ENCODE results near the gene TRAM2.

The TRAM2 gene

GRCh38 chr6:52543729-52544601 is 32.9 kb downstream of the TRAM2 start:
- 97% methylated on average over 10 of the region's 10 CpGs for WGBS (ENCODE audit: insufficient coverage)
- H3K36me3 ChIP-seq (ENCODE audit: control insufficient read depth in 4 of 4, insufficient read depth in 4 of 4, low read length in 3 of 4): peaks cover 0 to 2% (median 0%) of the 10 kb centered on the region in 4 experiments
- peaks cover 0 to 2% (median 0%) of the 10 kb centered on the region in 4 experiments for H3K4me1 ChIP-seq (ENCODE audit: control extremely low read depth in 1 of 4, control insufficient read depth in 4 of 4, insufficient read depth in 4 of 4, low read length in 3 of 4)
- no peaks in the 10 kb centered on the region for H3K9me3 ChIP-seq (ENCODE audit: control extremely low read depth in 1 of 5, control insufficient read depth in 4 of 5, insufficient read depth in 2 of 5, low read depth in 1 of 5, low read length in 4 of 5)
- POLR2A ChIA-PET: no interaction called here
- no peak overlapping the region for H3K27ac ChIP-seq (ENCODE audit: insufficient read depth in 1 of 2, low read depth in 1 of 2, low read length in 2 of 2, poor library complexity in 1 of 2, severe bottlenecking in 2 of 2)
- DNase-seq: no peak
- H3K27me3 ChIP-seq (replicated peaks in 2 of 5; ENCODE audit: control insufficient read depth in 4 of 5, insufficient read depth in 5 of 5, low read length in 4 of 5): no peaks in the 10 kb centered on the region
- H3K4me3 ChIP-seq (ENCODE audit: control insufficient read depth in 1 of 7, extremely low read depth in 1 of 7, insufficient read depth in 4 of 7, low read depth in 2 of 7, low read length in 6 of 7): no peak overlapping the region
- CTCF ChIA-PET: interaction anchor here (1.2 kb wide), 1 partner anchor 54 kb away, joined by 3 read pairs; no protein-coding TSS in a partner anchor

- H3K4me1 ChIP-seq (ENCODE audit: control extremely low read depth in 1 of 4, control insufficient read depth in 4 of 4, insufficient read depth in 4 of 4, low read length in 3 of 4): peaks cover 0 to 8% (median 3%) of the 10 kb centered on the region in 4 experiments
- no peaks in the 10 kb centered on the region for H3K27me3 ChIP-seq (replicated peaks in 2 of 5; ENCODE audit: control insufficient read depth in 4 of 5, insufficient read depth in 5 of 5, low read length in 4 of 5)
- no peak overlapping the region for H3K27ac ChIP-seq (ENCODE audit: insufficient read depth in 1 of 2, low read depth in 1 of 2, low read length in 2 of 2, poor library complexity in 1 of 2, severe bottlenecking in 2 of 2)
- ChIA-PET POLR2A (no interaction called here), CTCF (no interaction called here)
- no peaks in the 10 kb centered on the region for H3K9me3 ChIP-seq (ENCODE audit: control extremely low read depth in 1 of 5, control insufficient read depth in 4 of 5, insufficient read depth in 2 of 5, low read depth in 1 of 5, low read length in 4 of 5)
- H3K36me3 ChIP-seq (ENCODE audit: control insufficient read depth in 4 of 4, insufficient read depth in 4 of 4, low read length in 3 of 4): peaks cover 0 to 2% (median 0%) of the 10 kb centered on the region in 4 experiments
- no peak for DNase-seq
- H3K4me3 ChIP-seq (ENCODE audit: control insufficient read depth in 1 of 7, extremely low read depth in 1 of 7, insufficient read depth in 4 of 7, low read depth in 2 of 7, low read length in 6 of 7): no peak overlapping the region
- 100% methylated on average over 1 of the region's 1 CpG for WGBS (ENCODE audit: insufficient coverage)
Observed at GRCh38 chr6:52543262-52543661, 33.6 kb downstream of the TRAM2 start.

GRCh38 chr6:52541135-52541534 is 35.7 kb downstream of the TRAM2 start:
- peaks cover 6 to 25% (median 22%) of the 10 kb centered on the region in 4 experiments for H3K4me1 ChIP-seq (ENCODE audit: control extremely low read depth in 1 of 4, control insufficient read depth in 4 of 4, insufficient read depth in 4 of 4, low read length in 3 of 4)
- WGBS (ENCODE audit: insufficient coverage): 97% methylated on average over 4 of the region's 6 CpGs
- no peaks in the 10 kb centered on the region for H3K27me3 ChIP-seq (replicated peaks in 2 of 5; ENCODE audit: control insufficient read depth in 4 of 5, insufficient read depth in 5 of 5, low read length in 4 of 5)
- DNase-seq: no peak
- H3K36me3 ChIP-seq (ENCODE audit: control insufficient read depth in 4 of 4, insufficient read depth in 4 of 4, low read length in 3 of 4): peaks cover 0 to 2% (median 0%) of the 10 kb centered on the region in 4 experiments
- H3K27ac ChIP-seq (ENCODE audit: insufficient read depth in 1 of 2, low read depth in 1 of 2, low read length in 2 of 2, poor library complexity in 1 of 2, severe bottlenecking in 2 of 2): no peak overlapping the region
- ChIA-PET POLR2A (no interaction called here), CTCF (interaction anchor here (0.9 kb wide), 1 partner anchor 13 kb away, joined by 3 read pairs; no protein-coding TSS in a partner anchor)
- no peak overlapping the region for H3K4me3 ChIP-seq (ENCODE audit: control insufficient read depth in 1 of 7, extremely low read depth in 1 of 7, insufficient read depth in 4 of 7, low read depth in 2 of 7, low read length in 6 of 7)
- no peaks in the 10 kb centered on the region for H3K9me3 ChIP-seq (ENCODE audit: control extremely low read depth in 1 of 5, control insufficient read depth in 4 of 5, insufficient read depth in 2 of 5, low read depth in 1 of 5, low read length in 4 of 5)

DNA sequence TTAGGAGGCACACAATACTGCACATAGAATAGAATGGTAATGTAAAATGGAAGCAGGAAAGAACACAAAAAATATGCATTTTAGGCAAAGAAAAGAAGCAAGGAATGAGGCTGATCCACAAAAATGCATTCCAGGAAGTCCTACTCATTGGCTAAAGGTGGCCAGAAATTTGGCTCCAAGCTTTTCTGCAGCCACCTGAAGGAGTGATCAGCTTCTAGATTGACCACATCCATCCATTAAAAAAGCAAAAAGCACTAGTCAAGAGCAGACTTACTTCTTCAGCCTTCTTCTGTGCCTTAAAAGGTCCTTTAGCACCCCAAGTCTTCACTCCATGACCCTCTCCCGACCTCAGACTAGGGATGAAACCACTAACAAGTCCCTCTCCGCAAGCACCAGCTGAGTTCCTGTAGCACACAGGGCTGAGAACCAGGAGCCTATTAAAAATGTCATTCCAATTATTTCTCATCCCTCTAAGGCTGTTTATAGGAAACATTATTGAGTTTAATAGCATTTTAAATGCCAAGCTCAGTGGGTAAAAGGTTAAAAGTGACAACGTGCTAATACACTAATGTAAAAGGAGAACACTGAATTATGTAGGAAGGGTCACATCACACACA is 36.5 kb downstream of the TRAM2 start:
- Histone ChIP-seq H3K36me3 (ENCODE audit: control insufficient read depth in 4 of 4, insufficient read depth in 4 of 4, low read length in 3 of 4) (peaks cover 0 to 2% (median 0%) of the 10 kb centered on the region in 4 experiments), H3K4me3 (ENCODE audit: control insufficient read depth in 1 of 7, extremely low read depth in 1 of 7, insufficient read depth in 4 of 7, low read depth in 2 of 7, low read length in 6 of 7) (no peak overlapping the region), H3K27me3 (replicated peaks in 2 of 5; ENCODE audit: control insufficient read depth in 4 of 5, insufficient read depth in 5 of 5, low read length in 4 of 5) (no peaks in the 10 kb centered on the region), H3K4me1 (ENCODE audit: control extremely low read depth in 1 of 4, control insufficient read depth in 4 of 4, insufficient read depth in 4 of 4, low read length in 3 of 4) (peaks cover 8 to 25% (median 22%) of the 10 kb centered on the region in 4 experiments), H3K27ac (ENCODE audit: insufficient read depth in 1 of 2, low read depth in 1 of 2, low read length in 2 of 2, poor library complexity in 1 of 2, severe bottlenecking in 2 of 2) (no peak overlapping the region), H3K9me3 (ENCODE audit: control extremely low read depth in 1 of 5, control insufficient read depth in 4 of 5, insufficient read depth in 2 of 5, low read depth in 1 of 5, low read length in 4 of 5) (no peaks in the 10 kb centered on the region)
- ChIA-PET CTCF (interaction anchor here (0.9 to 1.4 kb wide), 2 partner anchors 13 to 36 kb away, joined by 3 read pairs; no protein-coding TSS in a partner anchor), POLR2A (no interaction called here)
- no peak for DNase-seq
- no CpG with 5 or more reads among the region's 3 CpGs for WGBS (ENCODE audit: insufficient coverage)

DNA sequence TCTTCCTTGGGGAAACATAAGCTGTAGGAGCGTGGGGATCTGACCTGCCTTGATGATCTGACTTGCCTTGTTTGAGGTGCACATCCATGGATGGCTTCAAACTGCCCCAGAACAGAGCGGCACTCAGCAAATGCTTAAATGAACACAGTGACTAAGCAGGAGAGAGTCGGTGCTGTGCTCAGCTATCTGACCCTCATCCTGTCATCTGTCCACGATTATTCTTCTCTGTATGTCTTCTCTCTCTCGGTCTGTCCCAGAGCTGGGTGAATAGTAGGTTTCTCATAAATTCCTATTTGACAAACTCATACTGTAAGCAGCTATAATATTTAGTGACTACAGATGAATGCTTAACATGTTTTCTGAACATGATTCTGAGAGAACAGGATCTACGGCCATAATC is 37.3 kb downstream of the TRAM2 start:
- H3K36me3 ChIP-seq (ENCODE audit: control insufficient read depth in 4 of 4, insufficient read depth in 4 of 4, low read length in 3 of 4): peaks cover 0 to 7% (median 3%) of the 10 kb centered on the region in 4 experiments
- ChIA-PET CTCF (interaction anchor here (1.4 kb wide), 1 partner anchor 36 kb away, joined by 3 read pairs; no protein-coding TSS in a partner anchor), POLR2A (no interaction called here)
- no peak overlapping the region for H3K4me3 ChIP-seq (ENCODE audit: control insufficient read depth in 1 of 7, extremely low read depth in 1 of 7, insufficient read depth in 4 of 7, low read depth in 2 of 7, low read length in 6 of 7)
- peaks cover 8 to 28% (median 22%) of the 10 kb centered on the region in 4 experiments for H3K4me1 ChIP-seq (ENCODE audit: control extremely low read depth in 1 of 4, control insufficient read depth in 4 of 4, insufficient read depth in 4 of 4, low read length in 3 of 4)
- no peaks in the 10 kb centered on the region for H3K9me3 ChIP-seq (ENCODE audit: control extremely low read depth in 1 of 5, control insufficient read depth in 4 of 5, insufficient read depth in 2 of 5, low read depth in 1 of 5, low read length in 4 of 5)
- H3K27ac ChIP-seq (ENCODE audit: insufficient read depth in 1 of 2, low read depth in 1 of 2, low read length in 2 of 2, poor library complexity in 1 of 2, severe bottlenecking in 2 of 2): no peak overlapping the region
- WGBS (ENCODE audit: insufficient coverage): 63% methylated on average over 4 of the region's 6 CpGs
- no peaks in the 10 kb centered on the region for H3K27me3 ChIP-seq (replicated peaks in 2 of 5; ENCODE audit: control insufficient read depth in 4 of 5, insufficient read depth in 5 of 5, low read length in 4 of 5)
- no peak for DNase-seq

DNA sequence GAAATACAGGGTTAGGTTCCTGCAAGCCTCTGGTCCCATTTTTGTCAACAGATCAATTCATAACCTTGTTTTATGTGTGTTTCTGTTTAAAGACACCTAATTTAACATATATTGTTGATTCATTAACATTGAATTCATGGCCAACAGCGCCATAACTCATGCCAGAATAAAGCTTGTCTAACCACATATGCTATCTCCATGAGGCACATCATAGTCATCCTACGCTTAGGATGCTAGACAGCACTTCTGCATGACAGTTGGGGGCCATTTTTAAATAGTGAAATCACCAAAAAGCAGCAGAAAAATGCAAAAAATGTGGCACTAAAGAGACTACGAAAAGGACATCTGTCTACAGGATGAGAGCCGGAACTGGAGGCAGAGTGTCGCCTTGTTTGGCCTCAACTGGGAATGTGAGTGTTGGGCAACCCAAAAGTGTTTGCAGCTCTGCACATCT is 37.9 kb downstream of the TRAM2 start:
- no peaks in the 10 kb centered on the region for H3K27me3 ChIP-seq (replicated peaks in 2 of 5; ENCODE audit: control insufficient read depth in 4 of 5, insufficient read depth in 5 of 5, low read length in 4 of 5)
- no peaks in the 10 kb centered on the region for H3K9me3 ChIP-seq (ENCODE audit: control extremely low read depth in 1 of 5, control insufficient read depth in 4 of 5, insufficient read depth in 2 of 5, low read depth in 1 of 5, low read length in 4 of 5)
- ChIA-PET CTCF (interaction anchor here (1.4 kb wide), 1 partner anchor 37 kb away, joined by 3 read pairs; no protein-coding TSS in a partner anchor), POLR2A (no interaction called here)
- H3K4me1 ChIP-seq (ENCODE audit: control extremely low read depth in 1 of 4, control insufficient read depth in 4 of 4, insufficient read depth in 4 of 4, low read length in 3 of 4): peaks cover 8 to 28% (median 22%) of the 10 kb centered on the region in 4 experiments
- 100% methylated on average over 4 of the region's 5 CpGs for WGBS (ENCODE audit: insufficient coverage)
- no peak overlapping the region for H3K4me3 ChIP-seq (ENCODE audit: control insufficient read depth in 1 of 7, extremely low read depth in 1 of 7, insufficient read depth in 4 of 7, low read depth in 2 of 7, low read length in 6 of 7)
- no peak overlapping the region for H3K27ac ChIP-seq (ENCODE audit: insufficient read depth in 1 of 2, low read depth in 1 of 2, low read length in 2 of 2, poor library complexity in 1 of 2, severe bottlenecking in 2 of 2)
- DNase-seq: no peak
- peaks cover 0 to 7% (median 3%) of the 10 kb centered on the region in 4 experiments for H3K36me3 ChIP-seq (ENCODE audit: control insufficient read depth in 4 of 4, insufficient read depth in 4 of 4, low read length in 3 of 4)

All from common myeloid progenitor, CD34-positive (primary cell).